ENCODE results near the gene SVOPL. TPM values are rescaled to one million over a fixed set of nuclear protein-coding genes. Genes with fewer than 3 reads are reported as not detected.

SVOPL gene
- total and polyA plus RNA-seq, 2 donors (not counting 1 experiment from before 2014, with no cell fraction given), result not detected

DNA sequence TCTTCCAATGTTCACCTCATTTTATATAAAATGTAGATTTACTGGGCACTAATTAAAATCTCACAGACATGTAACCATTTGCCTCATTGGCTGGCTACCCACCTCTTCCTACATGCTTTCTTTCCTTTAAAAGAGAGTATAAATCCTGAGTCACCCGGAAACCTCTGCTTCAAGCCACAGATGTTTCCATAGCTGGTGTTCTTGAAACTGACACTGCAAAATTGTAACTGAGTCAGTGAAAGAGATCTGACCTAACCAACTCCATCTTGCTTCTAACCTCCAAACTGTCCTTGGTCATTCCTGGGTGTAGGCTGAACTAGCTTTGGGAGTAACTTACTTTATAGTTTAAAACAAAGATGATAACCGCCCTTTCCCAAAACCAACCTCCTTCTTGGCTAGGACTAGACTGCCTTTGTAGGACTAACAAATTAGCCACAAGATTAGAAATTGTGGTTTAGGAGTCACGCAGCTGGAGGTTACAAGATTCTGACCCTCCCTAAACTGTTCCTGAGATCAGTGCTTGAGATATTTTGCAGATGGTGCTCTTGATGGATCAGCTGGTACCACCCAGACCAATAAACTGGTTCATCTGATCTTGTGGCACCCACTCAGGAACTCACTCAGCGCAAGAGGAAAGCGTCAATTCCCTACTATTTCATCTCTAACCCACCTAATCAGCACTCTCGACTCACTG, 33.5 kb downstream of the SVOPL start:
- no peaks in the 10 kb centered on the region for H3K9me3 Mint-ChIP-seq (ENCODE audit: insufficient read depth)
- peaks cover 24% of the 10 kb centered on the region for H3K27me3 Mint-ChIP-seq
- peaks cover 2% of the 10 kb centered on the region for H3K4me1 Mint-ChIP-seq
- no peaks in the 10 kb centered on the region for H3K79me2 ChIP-seq (ENCODE audit: control insufficient read depth, insufficient read depth, low read length)
- CTCF ChIA-PET, result no interaction called here
- peaks cover 0 to 9% (median 0%) of the 10 kb centered on the region in 3 donors for H3K9me3 ChIP-seq (ENCODE audit: control extremely low read depth in 1 of 3, control insufficient read depth in 2 of 3, insufficient read depth in 1 of 3, low read length in 2 of 3)
- H3K36me3 ChIP-seq (replicated peaks in 1 of 2; ENCODE audit: control extremely low read depth in 1 of 2, control insufficient read depth in 1 of 2, extremely low read depth in 1 of 2, insufficient read depth in 2 of 2, low read length in 1 of 2), result no peaks in the 10 kb centered on the region
- WGBS (ENCODE audit: insufficient coverage), result 76% methylated on average over 4 of the region's 6 CpGs
- H4K20me1 ChIP-seq (ENCODE audit: control insufficient read depth, insufficient read depth, low read length, poor library complexity, severe bottlenecking), result no peaks in the 10 kb centered on the region
- peaks cover 0 to 5% of the 10 kb centered on the region in 2 donors for H3K4me1 ChIP-seq (ENCODE audit: control insufficient read depth in 2 of 2, insufficient read depth in 2 of 2, low read length in 2 of 2)
- no peak overlapping the region for H3K4me3 ChIP-seq (ENCODE audit: control extremely low read depth in 1 of 5, extremely low read depth in 1 of 5, insufficient read depth in 1 of 5, low read depth in 2 of 5, low read length in 4 of 5)
- DNase-seq (no peak), ATAC-seq (ENCODE audit: low read depth) (no peak)
- TF ChIP-seq, protein P1, sequence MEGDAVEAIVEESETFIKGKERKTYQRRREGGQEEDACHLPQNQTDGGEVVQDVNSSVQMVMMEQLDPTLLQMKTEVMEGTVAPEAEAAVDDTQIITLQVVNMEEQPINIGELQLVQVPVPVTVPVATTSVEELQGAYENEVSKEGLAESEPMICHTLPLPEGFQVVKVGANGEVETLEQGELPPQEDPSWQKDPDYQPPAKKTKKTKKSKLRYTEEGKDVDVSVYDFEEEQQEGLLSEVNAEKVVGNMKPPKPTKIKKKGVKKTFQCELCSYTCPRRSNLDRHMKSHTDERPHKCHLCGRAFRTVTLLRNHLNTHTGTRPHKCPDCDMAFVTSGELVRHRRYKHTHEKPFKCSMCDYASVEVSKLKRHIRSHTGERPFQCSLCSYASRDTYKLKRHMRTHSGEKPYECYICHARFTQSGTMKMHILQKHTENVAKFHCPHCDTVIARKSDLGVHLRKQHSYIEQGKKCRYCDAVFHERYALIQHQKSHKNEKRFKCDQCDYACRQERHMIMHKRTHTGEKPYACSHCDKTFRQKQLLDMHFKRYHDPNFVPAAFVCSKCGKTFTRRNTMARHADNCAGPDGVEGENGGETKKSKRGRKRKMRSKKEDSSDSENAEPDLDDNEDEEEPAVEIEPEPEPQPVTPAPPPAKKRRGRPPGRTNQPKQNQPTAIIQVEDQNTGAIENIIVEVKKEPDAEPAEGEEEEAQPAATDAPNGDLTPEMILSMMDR (IDR thresholded peaks at IDR 0.05), result no peak
- TF ChIP-seq EZH2 (IDR thresholded peaks at IDR 0.05; ENCODE audit: borderline replicate concordance, insufficient read depth, low read depth, low read length, poor library complexity, severe bottlenecking), result no peak
- no peak overlapping the region for H3K27ac Mint-ChIP-seq
- H2AFZ ChIP-seq (ENCODE audit: insufficient read depth, low read depth, low read length, poor library complexity, severe bottlenecking), result no peak overlapping the region
- no peak overlapping the region for H3K9ac ChIP-seq (ENCODE audit: low read length)
- no peak overlapping the region for H3K27ac ChIP-seq (ENCODE audit: low read length in 2 of 2)
- peaks cover 0 to 13% (median 8%) of the 10 kb centered on the region in 4 experiments for H3K27me3 ChIP-seq (replicated peaks in 1 of 4; ENCODE audit: control extremely low read depth in 1 of 4, control insufficient read depth in 3 of 4, insufficient read depth in 4 of 4, low read length in 3 of 4)
- intact Hi-C loops (cut with micrococcal nuclease), result no loop called here
- no peak overlapping the region for H3K4me3 Mint-ChIP-seq
- no peak overlapping the region for H3K4me2 ChIP-seq (replicated peaks; ENCODE audit: low read depth, low read length, poor library complexity, severe bottlenecking)
- POLR2A ChIA-PET, result no interaction called here

GRCh38 chr7:138666385-138666784, 34.8 kb downstream of the SVOPL start:
- no peak for ATAC-seq (ENCODE audit: low read depth)
- intact Hi-C loops (cut with micrococcal nuclease), result no loop called here
- Mint-ChIP-seq H3K27ac (no peak overlapping the region), H3K4me1 (peaks cover 2% of the 10 kb centered on the region), H3K9me3 (ENCODE audit: insufficient read depth) (no peaks in the 10 kb centered on the region), H3K4me3 (no peak overlapping the region), H3K27me3 (peaks cover 19% of the 10 kb centered on the region)
- H3K36me3 ChIP-seq (replicated peaks in 1 of 2; ENCODE audit: control extremely low read depth in 1 of 2, control insufficient read depth in 1 of 2, extremely low read depth in 1 of 2, insufficient read depth in 2 of 2, low read length in 1 of 2), result no peaks in the 10 kb centered on the region
- WGBS (ENCODE audit: insufficient coverage), result 44% methylated on average over 2 of the region's 2 CpGs
- no peak overlapping the region for H3K4me3 ChIP-seq (ENCODE audit: control extremely low read depth in 1 of 5, extremely low read depth in 1 of 5, insufficient read depth in 1 of 5, low read depth in 2 of 5, low read length in 4 of 5)
- H3K27ac ChIP-seq (ENCODE audit: low read length in 2 of 2), result no peak overlapping the region
- no peak overlapping the region for H2AFZ ChIP-seq (ENCODE audit: insufficient read depth, low read depth, low read length, poor library complexity, severe bottlenecking)
- POLR2A ChIA-PET, result no interaction called here
- peaks cover 0 to 9% (median 0%) of the 10 kb centered on the region in 3 donors for H3K9me3 ChIP-seq (ENCODE audit: control extremely low read depth in 1 of 3, control insufficient read depth in 2 of 3, insufficient read depth in 1 of 3, low read length in 2 of 3)
- no peak for DNase-seq
- no peak overlapping the region for H3K4me2 ChIP-seq (replicated peaks; ENCODE audit: low read depth, low read length, poor library complexity, severe bottlenecking)
- no peaks in the 10 kb centered on the region for H3K79me2 ChIP-seq (ENCODE audit: control insufficient read depth, insufficient read depth, low read length)
- peaks cover 0 to 5% of the 10 kb centered on the region in 2 donors for H3K4me1 ChIP-seq (ENCODE audit: control insufficient read depth in 2 of 2, insufficient read depth in 2 of 2, low read length in 2 of 2)
- peaks cover 0 to 13% (median 8%) of the 10 kb centered on the region in 4 experiments for H3K27me3 ChIP-seq (replicated peaks in 1 of 4; ENCODE audit: control extremely low read depth in 1 of 4, control insufficient read depth in 3 of 4, insufficient read depth in 4 of 4, low read length in 3 of 4)
- no peaks in the 10 kb centered on the region for H4K20me1 ChIP-seq (ENCODE audit: control insufficient read depth, insufficient read depth, low read length, poor library complexity, severe bottlenecking)
- TF ChIP-seq EZH2 (IDR thresholded peaks at IDR 0.05; ENCODE audit: borderline replicate concordance, insufficient read depth, low read depth, low read length, poor library complexity, severe bottlenecking), result no peak
- TF ChIP-seq, protein P1 (IDR thresholded peaks at IDR 0.05), result no peak
- H3K9ac ChIP-seq (ENCODE audit: low read length), result no peak overlapping the region
- CTCF ChIA-PET, result no interaction called here
